Stimulated activated CD4-positive, alpha-beta T cell treated with anti-CD3 and anti-CD28 coated beads, Interleukin-1b, Interleukin-23, amount 100 ng/mL, for 1 hour (primary cell): ENCODE results near the gene ANKRD34A.

Source experiments
- DNase-seq, 2 donors: peaks; one replicate each; pipeline ENCODE4 v3.0.0-alpha.2; 2020; ENCODE audit warnings: low read depth in 2 of 2

The ANKRD34A gene

DNA sequence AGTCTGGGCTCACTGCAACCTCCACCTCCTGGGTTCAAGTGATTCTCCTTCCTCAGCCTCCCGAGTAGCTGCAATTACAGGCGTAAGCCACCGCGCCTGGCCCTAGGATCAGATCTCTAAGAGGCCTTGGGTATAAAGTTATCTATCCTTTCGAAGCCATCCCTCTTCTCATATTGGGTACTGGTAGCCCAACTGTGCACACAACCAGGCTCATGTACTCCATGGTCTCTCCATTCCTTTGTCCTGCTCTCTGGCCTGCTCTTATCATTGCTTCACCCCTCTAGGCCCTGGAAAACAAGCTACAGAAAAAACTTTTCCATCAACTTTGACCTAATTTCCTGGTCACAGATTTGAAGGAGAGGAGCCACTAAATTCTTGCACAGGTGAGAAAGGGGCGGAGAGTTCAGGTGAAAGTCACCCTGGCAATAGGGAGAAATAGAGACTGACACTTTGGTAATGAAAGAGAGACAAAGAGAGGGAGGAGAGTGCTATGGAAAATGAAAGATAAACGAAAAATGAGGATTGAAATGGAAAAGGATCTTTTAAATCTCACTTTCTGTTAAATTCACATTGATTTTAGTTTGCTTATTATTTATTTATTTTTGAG lies 26.0 kb upstream of the ANKRD34A start:
- no peak for DNase-seq

DNA sequence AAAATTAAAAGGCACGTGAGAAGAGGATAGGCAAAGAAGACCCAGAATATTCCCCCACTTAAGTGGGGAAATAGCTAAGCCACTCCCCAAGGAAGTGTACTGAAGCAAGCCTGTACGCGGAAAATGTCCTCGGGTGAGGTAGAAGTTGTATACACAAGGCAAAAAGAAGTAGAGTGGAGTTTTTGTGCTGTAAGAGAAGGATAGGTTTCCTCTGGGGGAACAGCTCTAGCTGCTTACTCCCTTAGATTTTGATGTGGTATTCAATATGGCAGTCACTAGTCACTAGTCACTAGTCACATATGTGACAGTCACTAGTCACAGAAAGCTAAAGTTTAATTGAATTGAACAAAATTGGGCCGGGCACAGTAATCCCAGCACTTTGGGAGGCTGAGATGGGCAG lies 24.4 kb upstream of the ANKRD34A start:
- DNase-seq: no peak

DNA sequence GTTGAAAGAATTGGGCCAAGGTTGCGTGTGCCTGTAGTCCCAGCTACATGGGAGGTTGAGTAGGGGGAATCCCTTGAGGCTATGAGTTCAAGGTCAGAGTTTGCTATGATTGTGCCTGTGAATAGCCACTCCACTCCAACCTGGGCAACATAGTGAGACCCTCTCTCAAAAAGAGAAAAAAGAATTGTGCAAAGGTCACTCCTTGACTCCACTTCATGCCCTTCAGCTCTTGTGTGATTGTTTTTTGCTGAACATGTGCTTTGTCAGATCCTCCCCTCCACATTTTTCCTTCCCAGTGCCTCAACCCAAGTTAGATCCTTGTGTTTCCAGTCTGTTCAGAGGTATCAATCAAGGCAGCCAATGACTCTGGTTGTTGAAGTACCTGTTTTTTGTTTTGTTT lies 23.6 kb upstream of the ANKRD34A start:
- no peak for DNase-seq

DNA sequence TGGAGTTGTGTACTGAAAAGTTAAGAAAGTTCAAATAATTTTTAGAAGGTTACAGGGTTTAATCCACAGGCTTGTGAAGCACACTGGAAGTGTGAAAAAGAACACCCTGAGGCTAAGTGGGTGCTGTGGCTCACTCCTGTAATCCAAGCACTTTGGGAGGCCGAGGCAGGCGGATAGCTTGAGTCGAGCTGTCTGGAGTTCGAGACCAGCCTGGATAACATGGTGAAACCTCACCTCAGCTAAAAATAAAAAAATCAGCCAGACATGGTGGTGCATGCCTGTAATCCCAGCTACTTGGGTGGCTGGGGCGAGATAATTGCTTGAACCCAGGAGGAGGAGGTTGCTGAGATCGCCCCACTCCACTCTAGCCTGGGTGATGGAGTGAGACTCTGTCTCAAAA lies 22.2 kb upstream of the ANKRD34A start:
- DNase-seq: no peak

DNA sequence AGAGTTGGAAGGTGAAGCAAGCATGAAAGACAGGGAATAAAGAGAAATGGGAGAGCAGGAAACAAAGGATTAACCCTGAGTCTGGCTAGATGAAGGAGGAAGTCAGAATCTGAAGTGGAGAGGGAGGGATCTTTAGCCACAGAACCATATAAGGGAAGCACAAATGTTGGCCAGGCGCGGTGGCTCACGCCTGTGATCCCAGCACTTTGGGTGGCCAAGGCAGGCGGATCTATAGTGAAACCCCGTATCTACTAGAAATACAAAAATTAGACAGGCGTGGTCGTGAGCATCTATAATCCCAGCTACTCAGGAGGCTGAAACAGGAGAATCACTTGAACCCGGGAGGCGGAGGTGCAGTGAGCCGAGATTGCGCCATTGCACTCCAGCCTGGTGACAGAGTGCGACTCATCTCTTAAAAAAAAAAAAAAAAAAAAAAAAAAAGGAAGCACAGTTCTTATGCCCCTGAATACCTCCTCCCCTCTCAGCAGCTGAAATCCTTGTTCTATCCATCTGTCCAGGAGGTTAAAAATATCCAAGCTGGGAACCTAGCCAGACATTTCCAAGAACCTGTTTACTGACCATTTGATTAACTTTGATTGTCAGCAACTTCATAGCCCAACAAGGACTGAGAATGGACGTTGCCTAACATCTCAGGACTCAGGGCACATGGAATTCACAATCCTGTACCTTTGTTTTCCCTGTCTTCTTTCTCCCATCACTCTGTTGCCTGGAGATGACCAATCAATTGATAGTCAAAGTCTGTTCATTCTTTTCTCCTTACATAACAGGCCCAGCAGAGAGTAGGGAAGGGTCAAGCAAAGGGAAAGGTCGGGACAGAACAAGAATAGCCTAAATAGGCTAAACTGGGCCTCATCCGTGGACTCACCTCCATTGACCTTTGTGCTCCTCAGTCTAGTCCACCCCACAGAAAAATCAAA lies 21.4 kb upstream of the ANKRD34A start:
- no peak for DNase-seq

DNA sequence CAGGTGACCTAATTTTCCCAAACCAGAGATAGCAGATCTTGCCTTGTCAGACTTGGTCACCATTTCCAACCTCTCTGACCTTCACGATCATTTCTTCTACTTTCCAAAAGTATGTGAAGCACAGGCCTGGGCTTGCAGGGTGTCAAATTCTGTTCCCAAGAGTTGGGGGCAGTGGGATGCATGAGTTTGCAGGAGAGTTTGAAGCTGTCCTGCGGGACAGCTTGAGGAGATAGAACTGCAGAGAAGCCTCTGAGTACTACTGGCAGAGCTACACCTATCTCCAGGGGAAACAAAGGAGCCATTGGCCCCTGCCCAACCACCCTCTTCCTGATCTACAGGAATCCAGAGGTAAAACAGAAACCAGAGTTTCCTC lies 20.7 kb upstream of the ANKRD34A start:
- DNase-seq: no peak

DNA sequence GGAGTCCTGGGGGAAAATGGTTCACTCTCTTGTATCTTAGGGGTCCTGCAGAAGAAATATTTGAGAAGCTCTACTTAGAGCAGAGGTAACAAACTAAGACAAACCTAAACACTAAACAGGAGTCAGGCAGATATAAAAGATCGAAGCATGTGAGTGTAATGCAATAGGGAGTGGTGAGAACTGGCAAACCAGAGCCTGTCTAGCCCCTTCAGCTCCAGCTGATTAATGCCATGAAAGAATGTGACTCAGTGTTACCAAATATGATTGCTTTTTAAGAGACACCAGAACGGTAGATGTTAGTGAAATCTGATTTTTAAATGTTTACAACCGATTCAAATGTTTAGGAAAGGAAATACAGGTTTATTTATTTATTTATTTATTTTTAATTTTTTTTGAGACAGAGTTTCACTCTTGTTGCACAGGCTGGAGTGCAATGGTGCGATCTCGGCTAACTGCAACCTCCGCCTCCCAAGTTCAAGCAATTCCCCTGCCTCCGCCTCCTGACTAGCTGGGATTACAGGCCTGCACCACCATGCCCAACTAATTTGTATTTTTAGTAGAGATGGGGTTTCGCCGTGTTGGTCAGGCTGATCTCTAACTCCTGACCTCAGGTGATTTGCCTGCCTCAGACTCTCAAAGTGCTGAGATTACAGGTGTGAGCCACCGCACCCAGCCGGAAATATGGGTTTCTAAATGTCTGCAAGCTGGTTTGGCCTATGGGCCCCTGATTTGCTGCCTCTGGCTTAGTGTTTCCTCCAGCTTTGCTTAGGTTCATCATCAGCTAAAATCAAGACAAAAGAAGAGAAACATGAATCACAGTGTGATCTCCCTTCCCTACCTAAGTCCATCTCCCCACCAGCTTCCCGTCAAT lies 19.8 kb upstream of the ANKRD34A start:
- DNase-seq: no peak

DNA sequence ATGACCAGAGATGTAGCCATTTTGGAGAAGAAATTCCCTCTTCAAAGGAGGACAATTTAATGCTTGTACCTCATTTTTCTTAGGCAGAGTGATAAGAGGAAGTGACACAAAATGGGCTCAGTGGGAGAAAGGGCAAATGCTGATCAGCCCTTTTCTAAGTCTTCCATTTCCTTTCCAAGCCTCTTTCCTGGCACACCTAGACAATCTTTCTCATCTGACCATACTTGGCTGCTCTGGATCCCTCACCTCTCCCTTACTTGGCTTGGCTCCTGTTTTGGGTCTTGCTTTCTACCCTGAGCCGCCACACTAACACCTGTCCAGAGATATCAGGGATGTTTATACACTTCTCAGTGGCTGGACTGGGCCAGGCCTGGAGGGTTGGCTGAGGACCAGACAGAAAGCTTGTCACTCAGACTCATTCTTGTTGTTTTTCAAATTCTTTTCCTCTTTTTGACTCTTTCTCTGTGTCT lies 18.9 kb upstream of the ANKRD34A start:
- no peak for DNase-seq

DNA sequence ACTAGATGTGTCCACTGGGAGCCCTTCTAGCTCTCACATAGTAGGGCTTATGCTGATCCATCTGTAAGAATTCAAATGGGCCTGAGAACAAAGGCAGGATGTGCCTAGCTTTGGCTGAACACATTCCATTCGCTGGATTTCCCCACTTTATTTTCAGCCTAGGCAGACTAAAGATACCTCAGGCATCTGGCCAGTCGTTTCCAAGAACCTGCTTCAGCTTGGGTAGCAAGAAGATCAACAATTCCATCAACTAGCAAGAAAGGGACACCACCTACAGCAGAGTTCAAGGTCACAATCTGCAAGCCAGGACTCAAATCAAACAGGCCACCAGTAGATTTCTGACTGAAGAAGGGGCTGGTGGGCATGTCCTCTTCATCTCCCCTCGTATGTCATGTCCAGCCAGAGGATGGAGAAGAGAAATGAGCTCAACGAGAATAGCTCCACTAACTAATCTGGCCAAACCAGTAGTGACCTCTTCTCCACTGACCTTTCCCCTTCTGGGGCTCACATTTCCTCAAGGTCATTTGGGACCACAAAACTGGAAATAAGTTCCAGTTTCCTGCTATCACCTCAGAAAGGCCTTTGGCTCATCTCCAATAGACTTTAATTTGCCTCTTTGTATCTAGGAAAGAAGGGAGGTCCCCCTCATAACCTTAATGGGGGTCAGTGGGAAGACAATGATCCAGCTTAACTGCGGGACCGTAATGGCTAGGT lies 17.8 kb upstream of the ANKRD34A start:
- DNase-seq: no peak

DNA sequence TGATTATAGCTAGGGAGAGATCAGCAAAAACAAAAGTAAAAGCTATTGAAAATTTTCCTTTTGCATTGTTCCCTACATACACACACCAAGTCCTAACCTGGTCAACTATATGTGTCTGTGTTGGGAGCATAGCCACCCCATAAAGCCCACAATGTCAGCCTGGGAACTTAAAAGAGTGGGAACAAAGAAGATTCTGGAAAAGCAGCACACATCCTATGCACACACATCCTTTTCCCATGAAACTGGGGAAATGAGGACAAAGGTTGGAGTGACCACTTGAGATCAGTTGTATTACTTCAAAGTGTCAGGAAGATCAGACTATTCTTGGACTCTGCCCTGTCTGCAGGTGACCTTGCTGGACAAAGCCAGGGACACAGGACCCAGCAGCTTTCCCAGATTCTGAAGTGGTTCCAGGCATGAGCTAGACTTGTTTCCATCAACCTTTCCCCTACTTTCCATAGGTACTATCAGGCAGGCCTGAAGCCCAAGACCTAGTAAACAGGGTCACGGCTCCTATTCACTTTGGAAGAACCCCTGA lies 16.2 kb upstream of the ANKRD34A start:
- no peak for DNase-seq

DNA sequence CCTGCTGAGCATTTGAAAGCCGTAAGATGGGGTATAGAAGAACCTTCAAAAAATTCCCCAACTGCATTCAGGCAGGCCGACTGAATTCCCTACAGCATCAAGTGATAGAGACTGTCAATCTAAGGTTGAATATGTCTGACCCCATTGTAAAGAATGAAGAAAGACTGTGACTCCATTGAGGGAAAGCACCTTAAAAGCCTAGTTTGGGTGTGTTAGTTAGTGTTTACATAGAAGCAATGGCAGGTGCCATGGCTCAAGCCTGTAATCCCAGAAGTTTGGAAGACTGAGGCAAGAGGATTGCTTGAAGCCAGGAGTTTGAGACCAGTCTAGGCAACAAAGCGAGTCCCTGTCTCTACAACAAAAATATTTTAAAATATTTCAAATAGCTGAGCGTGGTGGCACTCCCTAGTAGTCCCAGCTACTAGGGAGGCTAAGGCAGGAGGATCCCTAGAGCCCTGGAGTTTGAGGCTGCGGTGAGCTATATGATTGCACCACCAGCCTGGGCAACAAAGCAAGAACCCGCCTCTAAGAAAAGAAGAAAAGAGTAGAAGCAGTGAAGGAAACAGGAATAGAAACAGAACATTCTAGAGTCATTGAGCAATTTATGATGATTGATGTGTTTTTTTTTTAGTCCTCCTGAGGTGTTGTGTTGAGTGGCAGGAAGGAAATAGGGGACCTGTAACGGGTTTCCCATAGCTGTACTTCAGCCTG lies 15.5 kb upstream of the ANKRD34A start:
- no peak for DNase-seq

DNA sequence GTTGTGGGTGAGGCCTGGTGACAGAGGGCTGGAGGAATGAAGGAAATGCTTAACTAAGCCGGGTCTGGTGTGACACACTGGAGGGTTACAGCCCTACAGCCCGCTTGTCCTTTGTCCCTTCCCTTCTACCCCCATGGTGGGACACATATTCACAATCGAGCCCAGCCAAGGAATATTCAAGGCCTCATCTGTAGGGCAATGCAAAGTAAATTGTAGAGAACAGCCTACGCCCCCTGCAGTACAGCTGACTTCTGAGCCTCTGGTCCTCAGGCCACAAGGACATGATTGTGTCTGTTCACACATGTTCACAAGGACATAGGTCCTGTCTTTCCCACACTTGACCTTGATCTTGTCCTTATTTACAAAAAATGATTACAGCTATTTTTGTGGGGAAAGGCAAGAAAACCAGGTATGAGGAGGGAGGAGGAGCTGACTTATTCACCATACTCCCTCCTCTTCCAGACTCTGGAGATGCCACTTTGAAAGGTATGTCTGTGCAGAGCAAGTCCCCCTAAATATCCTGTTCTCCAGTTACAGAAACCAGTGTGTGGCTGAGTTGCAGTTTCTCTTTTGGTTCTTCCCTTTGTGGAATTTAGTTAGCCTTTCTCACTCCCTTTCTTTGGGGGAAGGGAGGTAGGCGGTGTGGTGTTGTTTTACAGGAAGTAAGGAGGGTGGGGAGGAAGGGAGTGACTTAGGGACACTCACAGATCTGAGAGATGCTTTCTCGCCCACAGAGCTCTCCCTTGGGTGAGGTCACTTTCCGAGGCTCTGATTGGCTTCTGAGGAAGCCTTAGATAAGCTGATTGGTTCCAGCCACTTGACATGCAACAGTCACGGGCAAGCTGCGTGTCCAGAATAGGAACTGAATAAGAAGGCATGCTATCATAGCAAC lies 14.7 kb upstream of the ANKRD34A start:
- peak in 1 of 2 donors; percentile 38 for DNase-seq

DNA sequence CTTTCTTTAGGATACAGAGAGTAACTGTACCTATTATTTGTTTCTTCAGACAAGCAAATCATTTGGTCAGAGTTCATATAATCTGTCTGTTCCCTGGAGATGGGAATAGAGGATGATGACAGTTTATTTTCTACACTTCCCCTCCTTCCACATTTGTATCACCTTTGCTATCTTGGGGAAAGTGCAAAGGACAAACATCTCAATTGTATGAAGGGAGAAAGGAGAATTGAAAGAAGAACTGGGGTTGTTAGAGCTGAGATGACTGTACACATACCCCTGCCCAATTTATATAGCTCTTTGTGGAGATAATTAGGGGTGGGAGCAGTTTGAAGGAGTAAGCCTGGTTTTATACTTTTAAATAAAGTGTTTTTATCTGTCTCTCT lies 14.1 kb upstream of the ANKRD34A start:
- DNase-seq: no peak

DNA sequence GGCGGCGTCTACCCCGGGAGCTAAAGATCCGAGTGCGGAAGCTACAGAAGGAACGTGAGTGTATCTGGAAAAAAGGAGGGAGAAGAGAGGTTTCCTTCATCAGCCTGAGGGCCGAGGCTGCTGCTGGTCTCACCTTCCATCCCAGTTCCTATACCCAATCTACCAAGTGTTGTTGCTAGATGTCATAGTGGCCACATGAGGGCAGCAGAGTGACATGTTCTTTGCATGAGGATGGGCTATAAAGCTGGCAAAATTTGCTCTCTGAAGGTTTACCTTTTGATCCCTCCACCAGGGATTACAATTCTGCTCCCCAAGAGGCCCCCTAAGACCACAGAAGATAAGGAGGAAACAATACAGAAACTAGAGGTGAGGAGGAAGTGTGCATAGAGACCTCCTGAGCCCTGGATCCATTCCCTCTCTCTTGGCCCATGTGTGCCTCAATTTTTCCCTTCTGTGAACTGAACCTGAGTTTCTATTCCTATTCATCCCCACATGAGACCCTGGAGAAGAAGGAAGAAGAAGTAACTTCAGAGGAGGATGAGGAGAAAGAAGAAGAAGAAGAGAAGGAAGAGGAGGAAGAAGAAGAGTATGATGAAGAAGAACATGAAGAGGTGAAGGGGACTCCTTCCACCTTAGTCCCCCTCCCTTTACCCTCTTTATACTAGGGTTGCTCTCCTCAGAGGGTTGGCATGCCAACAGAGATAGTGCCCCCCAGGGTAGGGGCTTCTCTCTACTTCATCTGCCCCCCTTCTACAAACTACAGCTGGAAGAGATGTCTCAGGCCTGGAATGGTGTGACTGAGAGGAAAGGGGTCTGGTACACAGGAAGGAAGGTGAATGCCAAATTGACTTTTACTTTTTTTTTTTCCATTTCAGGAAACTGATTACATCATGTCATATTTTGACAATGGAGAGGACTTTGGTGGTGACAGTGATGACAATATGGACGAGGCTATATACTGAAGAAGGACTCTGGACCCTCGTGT lies 13.4 kb upstream of the ANKRD34A start:
- peak in 1 of 2 donors; percentile 52 for DNase-seq

DNA sequence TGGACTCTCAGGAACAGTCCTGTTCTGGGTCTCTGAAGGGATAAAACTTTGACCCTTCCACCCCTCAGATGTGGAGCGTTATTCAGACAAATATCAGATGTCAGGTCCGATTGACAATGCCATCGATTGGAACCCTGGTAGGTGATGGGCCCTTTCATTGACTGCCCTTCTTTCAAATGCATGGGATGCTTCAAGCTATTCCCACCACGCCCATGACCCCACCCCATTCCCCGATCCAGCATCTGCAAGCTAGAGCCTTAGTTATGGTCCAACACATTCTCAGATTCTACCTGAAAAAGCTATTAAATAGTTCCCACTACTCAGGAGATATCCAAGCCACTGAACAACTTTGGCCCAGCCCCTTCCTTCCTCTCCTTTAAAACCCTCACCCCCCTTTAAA lies 12.6 kb upstream of the ANKRD34A start:
- no peak for DNase-seq

DNA sequence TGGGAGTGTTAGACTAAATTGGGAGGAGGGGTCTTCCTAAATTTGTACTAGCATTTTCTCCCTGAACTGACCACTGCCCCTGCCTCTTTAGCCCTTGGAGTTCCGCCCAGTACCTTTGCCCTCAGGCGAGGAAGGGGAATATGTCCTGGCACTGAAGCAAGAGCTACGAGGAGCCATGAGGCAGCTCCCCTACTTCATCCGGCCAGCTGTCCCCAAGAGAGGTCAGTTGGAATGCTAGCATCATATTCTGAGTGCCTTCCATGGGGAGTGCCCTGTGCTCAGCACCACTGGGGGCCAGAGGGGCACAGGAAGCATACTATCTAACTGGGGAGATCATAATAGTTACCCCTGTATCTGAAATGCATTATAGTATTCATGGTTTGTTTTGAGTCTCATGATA lies 10.8 kb upstream of the ANKRD34A start:
- no peak for DNase-seq

DNA sequence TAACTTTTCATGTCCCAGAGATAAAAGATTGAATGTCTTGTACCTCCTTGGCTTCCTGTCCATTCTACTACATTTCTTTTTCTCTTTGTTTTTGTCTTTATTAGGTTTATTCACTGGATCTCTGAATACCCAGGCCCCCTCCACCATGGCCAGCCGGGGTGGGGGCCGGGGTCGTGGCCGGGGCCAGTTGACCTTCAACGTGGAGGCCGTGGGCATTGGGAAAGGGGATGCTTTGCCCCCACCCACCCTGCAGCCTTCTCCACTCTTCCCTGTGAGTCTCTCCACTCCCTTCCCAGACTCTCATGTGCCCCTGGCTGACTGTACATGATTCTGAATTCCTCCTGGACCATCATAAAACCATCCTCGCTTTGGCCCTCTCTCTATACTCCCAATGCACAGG lies 10.3 kb upstream of the ANKRD34A start:
- DNase-seq: no peak

DNA sequence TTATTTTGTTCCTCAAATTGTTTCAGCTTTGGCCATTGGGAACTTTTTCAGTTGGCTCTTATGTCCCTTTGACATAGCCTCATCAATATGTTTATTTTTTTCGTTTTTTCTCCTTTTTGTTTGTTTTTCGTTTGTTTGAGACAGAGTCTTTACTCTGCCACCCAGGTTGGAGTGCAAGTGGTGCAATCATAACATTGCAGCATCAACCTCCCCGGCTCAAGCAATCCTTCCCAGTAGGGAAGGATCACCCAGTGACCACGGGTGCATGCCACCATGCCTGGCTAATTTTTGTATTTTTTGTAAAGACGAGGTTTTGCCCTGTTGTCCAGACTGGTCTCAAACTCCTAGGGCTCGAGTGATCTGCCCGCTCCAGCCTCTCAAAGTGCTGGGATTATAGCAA lies 8.2 kb upstream of the ANKRD34A start:
- DNase-seq: no peak

DNA sequence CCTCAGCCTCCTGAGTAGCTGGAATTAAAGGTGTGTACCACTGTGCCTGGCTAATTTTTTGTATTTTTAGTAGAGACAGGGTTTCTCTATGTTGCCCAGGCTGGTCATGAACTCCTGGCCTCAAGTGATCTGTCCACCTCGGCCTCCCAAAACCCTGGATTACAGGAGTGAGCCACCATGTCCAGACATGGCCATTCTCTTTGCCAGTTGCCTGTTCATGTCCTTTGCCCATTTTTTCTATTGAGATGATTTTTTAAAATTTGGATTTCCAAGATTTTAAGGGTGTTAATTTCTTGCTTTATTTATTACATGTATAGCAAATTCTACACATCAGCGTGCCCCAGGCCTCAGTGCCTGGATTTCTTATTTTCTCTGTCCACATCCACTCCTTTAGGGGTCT lies 2.9 kb upstream of the ANKRD34A start:
- no peak for DNase-seq
